ENCODE results near the gene DENND4A. TPM values are rescaled to one million over a fixed set of nuclear protein-coding genes. Genes with fewer than 3 reads are reported as not detected.

DENND4A gene
- total RNA-seq, 1 donor from 2014 or later, result 13.9 TPM

DNA sequence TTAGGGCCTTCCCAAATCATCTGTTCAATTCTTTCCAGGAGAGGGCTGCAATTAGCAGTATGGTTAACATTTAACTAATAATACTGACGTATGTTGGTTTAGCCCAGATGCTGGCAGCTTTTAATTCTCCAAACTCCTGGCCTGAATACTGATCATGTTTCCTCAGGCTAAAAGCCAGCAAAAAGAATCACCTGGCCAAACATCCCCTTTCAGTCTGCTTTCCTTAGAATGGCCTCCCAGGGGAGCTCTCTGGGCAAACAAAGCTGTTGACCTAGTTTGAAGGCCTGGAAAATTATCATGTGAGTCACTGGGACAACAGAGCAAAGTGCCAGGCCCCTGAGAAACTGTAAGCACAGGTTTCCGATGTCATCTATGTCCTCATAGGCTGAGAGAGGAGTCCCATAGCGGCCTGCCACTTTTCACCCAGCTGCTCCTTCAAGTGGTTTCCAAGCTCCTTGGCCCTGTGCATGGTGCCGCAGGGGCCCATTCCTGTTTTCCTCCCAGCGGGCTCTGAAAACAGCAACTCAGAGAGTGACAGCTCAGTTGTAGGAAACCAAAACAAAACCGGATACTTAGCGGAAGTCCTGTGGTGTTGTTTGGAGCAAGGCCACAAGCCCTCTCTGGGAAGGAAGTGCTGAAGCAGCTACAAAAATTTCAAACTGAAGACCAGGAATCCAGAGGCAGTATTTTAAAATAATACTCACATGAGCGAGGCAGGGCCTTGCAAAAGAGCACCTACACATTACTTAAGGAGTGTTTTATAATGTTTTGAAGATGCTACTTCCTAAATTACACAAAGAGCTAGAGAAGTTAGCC lies 40.7 kb upstream of the DENND4A start:
- peak overlapping the region; percentile 45 for H3K4me3 ChIP-seq (ENCODE audit: insufficient read depth, low read depth, low read length)
- Mint-ChIP-seq H3K27ac (ENCODE audit: unreplicated experiment) (peak overlapping the region; percentile 83), H3K9me3 (ENCODE audit: unreplicated experiment) (no peaks in the 10 kb centered on the region), H3K36me3 (ENCODE audit: low read depth, unreplicated experiment) (no peaks in the 10 kb centered on the region), H3K4me1 (ENCODE audit: low read depth, unreplicated experiment) (peaks cover 11% of the 10 kb centered on the region), H3K4me3 (ENCODE audit: unreplicated experiment) (no peak overlapping the region), H3K27me3 (ENCODE audit: low read depth, unreplicated experiment) (no peaks in the 10 kb centered on the region)
- FAIRE-seq, result peak; percentile 20
- H3K9me3 ChIP-seq (ENCODE audit: insufficient read depth, low read depth, low read length), result no peaks in the 10 kb centered on the region
- DNase-seq (ENCODE audit: low read depth), result peak; percentile 89
- peak overlapping the region; percentile 81 for H3K4me2 ChIP-seq (ENCODE audit: low read length)
- peak overlapping the region; percentile 58 for H3K27ac ChIP-seq (ENCODE audit: low read depth, low read length)
- peak overlapping the region; percentile 52 for H3K9ac ChIP-seq (ENCODE audit: low read length)
- no peaks in the 10 kb centered on the region for H3K27me3 ChIP-seq (ENCODE audit: insufficient read depth, low read length)
- peak overlapping the region; percentile 69 for H2AFZ ChIP-seq (ENCODE audit: low read depth, low read length)
- TF ChIP-seq CTCF (IDR thresholded peaks at IDR 0.05; ENCODE audit: insufficient read depth, low read depth, low read length) (no peak), EZH2 (IDR thresholded peaks at IDR 0.05; ENCODE audit: insufficient read depth, low read length) (no peak)
- no peaks in the 10 kb centered on the region for H4K20me1 ChIP-seq (ENCODE audit: insufficient read depth, low read length)
- H3K4me1 ChIP-seq (ENCODE audit: insufficient read depth, low read length), result peaks cover 17% of the 10 kb centered on the region
- H3K79me2 ChIP-seq (ENCODE audit: insufficient read depth, low read length), result no peaks in the 10 kb centered on the region
- H3K36me3 ChIP-seq (ENCODE audit: insufficient read depth, low read length), result no peaks in the 10 kb centered on the region

DNA sequence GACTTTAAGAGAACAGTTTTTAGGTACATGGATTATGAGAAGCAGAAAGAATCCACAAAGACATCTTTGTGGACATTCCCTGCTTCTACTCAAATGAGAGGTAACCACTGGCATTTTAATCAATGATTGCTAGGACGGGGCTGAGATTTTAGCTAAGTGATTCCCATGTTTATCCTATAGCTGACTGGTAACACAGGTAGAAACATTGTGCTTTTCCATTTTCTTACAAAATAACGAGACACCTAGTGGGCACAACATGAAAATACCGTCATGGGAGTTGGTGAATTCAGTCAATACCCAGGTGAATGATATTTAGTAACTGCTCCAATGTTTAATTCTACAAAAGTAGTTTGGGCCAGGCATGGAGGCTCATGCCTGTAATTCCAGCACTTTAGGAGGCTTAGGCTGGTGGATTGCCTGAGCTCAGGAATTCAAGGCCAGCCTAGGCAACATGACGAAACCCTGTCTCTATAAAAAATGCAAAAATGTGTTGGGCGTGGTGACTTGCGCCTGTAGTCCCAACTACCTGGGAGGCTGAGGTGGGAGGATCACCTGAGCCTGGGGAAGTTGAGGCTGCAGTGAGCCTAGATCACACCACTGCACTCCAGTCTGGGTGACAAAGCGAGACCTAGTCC lies 37.2 kb upstream of the DENND4A start:
- H3K4me1 Mint-ChIP-seq (ENCODE audit: low read depth, unreplicated experiment), result peaks cover 6% of the 10 kb centered on the region
- no peaks in the 10 kb centered on the region for H3K27me3 Mint-ChIP-seq (ENCODE audit: low read depth, unreplicated experiment)
- Histone ChIP-seq H2AFZ (ENCODE audit: low read depth, low read length) (no peak overlapping the region), H4K20me1 (ENCODE audit: insufficient read depth, low read length) (no peaks in the 10 kb centered on the region), H3K4me1 (ENCODE audit: insufficient read depth, low read length) (peaks cover 17% of the 10 kb centered on the region), H3K27me3 (ENCODE audit: insufficient read depth, low read length) (no peaks in the 10 kb centered on the region), H3K9me3 (ENCODE audit: insufficient read depth, low read depth, low read length) (no peaks in the 10 kb centered on the region), H3K4me2 (ENCODE audit: low read length) (no peak overlapping the region), H3K9ac (ENCODE audit: low read length) (no peak overlapping the region), H3K4me3 (ENCODE audit: insufficient read depth, low read depth, low read length) (no peak overlapping the region), H3K79me2 (ENCODE audit: insufficient read depth, low read length) (no peaks in the 10 kb centered on the region), H3K27ac (ENCODE audit: low read depth, low read length) (no peak overlapping the region), H3K36me3 (ENCODE audit: insufficient read depth, low read length) (no peaks in the 10 kb centered on the region)
- TF ChIP-seq CTCF (IDR thresholded peaks at IDR 0.05; ENCODE audit: insufficient read depth, low read depth, low read length) (peak; percentile 47), EZH2 (IDR thresholded peaks at IDR 0.05; ENCODE audit: insufficient read depth, low read length) (no peak)
- no peak overlapping the region for H3K4me3 Mint-ChIP-seq (ENCODE audit: unreplicated experiment)
- no peak for DNase-seq (ENCODE audit: low read depth)
- H3K27ac Mint-ChIP-seq (ENCODE audit: unreplicated experiment), result no peak overlapping the region
- no peaks in the 10 kb centered on the region for H3K9me3 Mint-ChIP-seq (ENCODE audit: unreplicated experiment)
- no peak for FAIRE-seq
- no peaks in the 10 kb centered on the region for H3K36me3 Mint-ChIP-seq (ENCODE audit: low read depth, unreplicated experiment)
